HEK293T (cell line): Measurements from ENCODE around the gene ZP2.

Experiments
- ARNT ChIP-seq: fragments of 450-650 bp; IDR thresholded peaks from 2 replicates; pipeline ENCODE4 v1.6.1; 2017; ENCODE audit warnings: mild to moderate bottlenecking
- BHLHE40 ChIP-seq: fragments of 450-650 bp; IDR thresholded peaks from 2 replicates; pipeline ENCODE4 v1.6.1; 2016; ENCODE audit warnings: mild to moderate bottlenecking, moderate library complexity, borderline replicate concordance
- FOXA1 ChIP-seq: fragments of 450-650 bp; IDR thresholded peaks from 2 replicates; pipeline ENCODE4 v1.6.1; 2016; ENCODE audit warnings: mild to moderate bottlenecking
- PKNOX1 ChIP-seq: fragments of 450-650 bp; IDR thresholded peaks from 2 replicates; pipeline ENCODE4 v1.6.1; 2016
- SP1 ChIP-seq: fragments of 450-650 bp; IDR thresholded peaks from 2 replicates; pipeline ENCODE4 v1.6.1; 2017
- SUZ12 ChIP-seq: fragments of 450-650 bp; IDR thresholded peaks from 2 replicates; pipeline ENCODE4 v1.6.1; 2016; ENCODE audit warnings: mild to moderate bottlenecking
- TARDBP ChIP-seq: fragments of 450-650 bp; IDR thresholded peaks from 2 replicates; pipeline ENCODE4 v1.6.1; 2016

- TF ChIP-seq BHLHE40 (no peak), ARNT (no peak), PKNOX1 (no peak), SP1 (no peak), SUZ12 (no peak), TARDBP (no peak), FOXA1 (no peak)
These were observed 8.2 kb upstream of the ZP2 start for GRCh38 chr16:21219551-21219950.
